CD4-positive, alpha-beta T cell treated with Interleukin-6 at 100 ng/mL for 8 hours (primary cell): Measurements from ENCODE around the gene PTPRG.

Experiments
- DNase-seq: peaks from one replicate; pipeline ENCODE4 v3.0.0-alpha.2; 2020; ENCODE audit warnings: mixed read lengths, low spot score

PTPRG gene

GRCh38 chr3:61657689-61658088, 96.3 kb downstream of the PTPRG start:
- DNase-seq = no peak

- DNase-seq = no peak
These were observed 101.5 kb downstream of the PTPRG start for GRCh38 chr3:61662861-61663260.

- DNase-seq = no peak
These were observed 102.2 kb downstream of the PTPRG start for GRCh38 chr3:61663356-61664104.

- no peak for DNase-seq
These were observed 102.7 kb downstream of the PTPRG start for GRCh38 chr3:61664105-61664482.

- no peak for DNase-seq
These were observed 103.8 kb downstream of the PTPRG start for GRCh38 chr3:61665121-61665520.

- DNase-seq = no peak
These were observed 104.6 kb downstream of the PTPRG start for GRCh38 chr3:61665987-61666386.

GRCh38 chr3:61666615-61667330, 105.4 kb downstream of the PTPRG start:
- DNase-seq = no peak

GRCh38 chr3:61667383-61667782, 106.0 kb downstream of the PTPRG start:
- DNase-seq = no peak

GRCh38 chr3:61667814-61668213, 106.4 kb downstream of the PTPRG start:
- no peak for DNase-seq

- DNase-seq = no peak
These were observed 107.0 kb downstream of the PTPRG start for GRCh38 chr3:61668317-61668864.

GRCh38 chr3:61669203-61669602, 107.8 kb downstream of the PTPRG start:
- no peak for DNase-seq

GRCh38 chr3:61669668-61670299, 108.4 kb downstream of the PTPRG start:
- DNase-seq = no peak

- DNase-seq = no peak
These were observed 112.3 kb downstream of the PTPRG start for GRCh38 chr3:61673651-61674050.

GRCh38 chr3:61674596-61674995, 113.2 kb downstream of the PTPRG start:
- DNase-seq = no peak

- DNase-seq = no peak
These were observed 117.7 kb downstream of the PTPRG start for GRCh38 chr3:61679026-61679425.

GRCh38 chr3:61680617-61681016, 119.2 kb downstream of the PTPRG start:
- DNase-seq = no peak

GRCh38 chr3:61681636-61682035, 120.3 kb downstream of the PTPRG start:
- DNase-seq = no peak

GRCh38 chr3:61682671-61683548, 121.5 kb downstream of the PTPRG start:
- DNase-seq = no peak

- DNase-seq = no peak
These were observed 122.3 kb downstream of the PTPRG start for GRCh38 chr3:61683549-61684236.

- DNase-seq = no peak
These were observed 123.0 kb downstream of the PTPRG start for GRCh38 chr3:61684386-61684785.

GRCh38 chr3:61685755-61686154, 124.4 kb downstream of the PTPRG start:
- DNase-seq = no peak
